Keratinocyte (primary cell): Measurements from ENCODE around the gene SLX4IP.

Source experiments
- CTCF ChIP-seq, 3 experiments: IDR thresholded peaks in 1 of 3; conservative IDR thresholded peaks in 1 of 3; optimal IDR thresholded peaks in 1 of 3; 2 replicates in 2 of 3; 3 replicates in 1 of 3; pipeline versions ENCODE3 to v1.5.1; 2011; ENCODE audit warnings: low read length in 3 of 3, mild to moderate bottlenecking in 3 of 3, moderate library complexity in 2 of 3, control low read depth in 1 of 3, inconsistent platforms in 1 of 3; ENCODE audit not compliant: insufficient read depth in 2 of 3; ENCODE audit errors: extremely low read depth in 1 of 3
- EZH2 ChIP-seq: IDR thresholded peaks from one replicate; pipeline ENCODE4 v1.6.1; 2012; ENCODE audit warnings: inconsistent platforms, mild to moderate bottlenecking, low read length, moderate library complexity

- TF ChIP-seq EZH2, result no peak
- no peak for TF ChIP-seq CTCF (optimal IDR thresholded peaks at IDR 0.05 in 1 of 3, IDR thresholded peaks at IDR 0.05 in 1 of 3, conservative IDR thresholded peaks at IDR 0.05 in 1 of 3; ENCODE audit: extremely low read depth in 1 of 3, insufficient read depth in 2 of 3, low read length in 3 of 3)
Measured at GRCh38 chr20:10641467-10641866, 206.4 kb downstream of the SLX4IP start.
